ENCODE measurements around the gene DTNBP1. TPM values are rescaled to one million over a fixed set of nuclear protein-coding genes. Genes with fewer than 3 reads are reported as not detected.

DTNBP1 gene
- total RNA-seq, 2 experiments from 2014 or later = 9.8 to 28.0 TPM

GRCh38 chr6:15677822-15678221 is 15.0 kb upstream of the DTNBP1 start:
- H3K36me3 ChIP-seq (ENCODE audit: insufficient read depth, low read length) = no peaks in the 10 kb centered on the region
- CTCF ChIA-PET (ENCODE audit: unreplicated experiment) = interaction anchor here (0.6 kb wide), 1 partner anchor 53 kb away, joined by 3 read pairs; no protein-coding TSS in a partner anchor
- H3K4me2 ChIP-seq (ENCODE audit: low read length) = no peak overlapping the region
- no TSS peak for BruUV-seq (replicated peaks)
- no peaks in the 10 kb centered on the region for H3K9me2 ChIP-seq (ENCODE audit: insufficient read depth, low read length)
- no peak overlapping the region for H2AFZ ChIP-seq (ENCODE audit: low read length)
- no peak for TF ChIP-seq CTCF (conservative IDR thresholded peaks at IDR 0.05; ENCODE audit: low read length)
- TF ChIP-seq EZH2phosphoT487 (IDR thresholded peaks at IDR 0.05; ENCODE audit: borderline replicate concordance, low read depth, low read length) = no peak
- H3K4me3 ChIP-seq (ENCODE audit: low read depth, low read length, poor library complexity, severe bottlenecking) = no peak overlapping the region
- H3K79me2 ChIP-seq (ENCODE audit: insufficient read depth, low read depth, low read length) = no peaks in the 10 kb centered on the region
- H4K20me1 ChIP-seq (ENCODE audit: insufficient read depth, low read length) = no peaks in the 10 kb centered on the region
- POLR2A ChIA-PET = no interaction called here
- DNase-seq (ENCODE audit: low spot score) = no peak
- no peak overlapping the region for H3K27ac ChIP-seq (ENCODE audit: low read depth, low read length, poor library complexity, severe bottlenecking)
- intact Hi-C loops (cut with micrococcal nuclease; ENCODE audit: unreplicated experiment) = no loop called here
- no peaks in the 10 kb centered on the region for H3K9me3 ChIP-seq (ENCODE audit: low read length)
- peaks cover 5% of the 10 kb centered on the region for H3K4me1 ChIP-seq (ENCODE audit: insufficient read depth, low read length, poor library complexity, severe bottlenecking)

GRCh38 chr6:15675536-15676220 is 12.8 kb upstream of the DTNBP1 start:
- no peaks in the 10 kb centered on the region for H4K20me1 ChIP-seq (ENCODE audit: insufficient read depth, low read length)
- no TSS peak for BruUV-seq (replicated peaks)
- CTCF ChIA-PET (ENCODE audit: unreplicated experiment) = no interaction called here
- DNase-seq (ENCODE audit: low spot score) = no peak
- POLR2A ChIA-PET = interaction anchor here (0.8 kb wide), 1 partner anchor 16 kb away, joined by 4 read pairs; no protein-coding TSS in a partner anchor
- H3K4me1 ChIP-seq (ENCODE audit: insufficient read depth, low read length, poor library complexity, severe bottlenecking) = no peaks in the 10 kb centered on the region
- TF ChIP-seq CTCF (conservative IDR thresholded peaks at IDR 0.05; ENCODE audit: low read length) (no peak), EZH2phosphoT487 (IDR thresholded peaks at IDR 0.05; ENCODE audit: borderline replicate concordance, low read depth, low read length) (no peak)
- no peak overlapping the region for H2AFZ ChIP-seq (ENCODE audit: low read length)
- no peaks in the 10 kb centered on the region for H3K9me2 ChIP-seq (ENCODE audit: insufficient read depth, low read length)
- intact Hi-C loops (cut with micrococcal nuclease; ENCODE audit: unreplicated experiment) = no loop called here
- H3K36me3 ChIP-seq (ENCODE audit: insufficient read depth, low read length) = no peaks in the 10 kb centered on the region
- H3K4me3 ChIP-seq (ENCODE audit: low read depth, low read length, poor library complexity, severe bottlenecking) = no peak overlapping the region
- no peaks in the 10 kb centered on the region for H3K79me2 ChIP-seq (ENCODE audit: insufficient read depth, low read depth, low read length)
- no peaks in the 10 kb centered on the region for H3K9me3 ChIP-seq (ENCODE audit: low read length)
- no peak overlapping the region for H3K4me2 ChIP-seq (ENCODE audit: low read length)
- H3K27ac ChIP-seq (ENCODE audit: low read depth, low read length, poor library complexity, severe bottlenecking) = no peak overlapping the region

GRCh38 chr6:15674690-15675386 is 12.0 kb upstream of the DTNBP1 start:
- intact Hi-C loops (cut with micrococcal nuclease; ENCODE audit: unreplicated experiment) = no loop called here
- Histone ChIP-seq H3K9me3 (ENCODE audit: low read length) (no peaks in the 10 kb centered on the region), H4K20me1 (ENCODE audit: insufficient read depth, low read length) (no peaks in the 10 kb centered on the region), H3K4me2 (ENCODE audit: low read length) (no peak overlapping the region), H3K27ac (ENCODE audit: low read depth, low read length, poor library complexity, severe bottlenecking) (no peak overlapping the region), H3K9me2 (ENCODE audit: insufficient read depth, low read length) (no peaks in the 10 kb centered on the region), H3K79me2 (ENCODE audit: insufficient read depth, low read depth, low read length) (no peaks in the 10 kb centered on the region), H3K4me3 (ENCODE audit: low read depth, low read length, poor library complexity, severe bottlenecking) (no peak overlapping the region), H3K4me1 (ENCODE audit: insufficient read depth, low read length, poor library complexity, severe bottlenecking) (no peaks in the 10 kb centered on the region), H2AFZ (ENCODE audit: low read length) (no peak overlapping the region), H3K36me3 (ENCODE audit: insufficient read depth, low read length) (no peaks in the 10 kb centered on the region)
- ChIA-PET POLR2A (interaction anchor here (0.8 kb wide), 1 partner anchor 16 kb away, joined by 4 read pairs; no protein-coding TSS in a partner anchor), CTCF (ENCODE audit: unreplicated experiment) (no interaction called here)
- no TSS peak for BruUV-seq (replicated peaks)
- TF ChIP-seq EZH2phosphoT487 (IDR thresholded peaks at IDR 0.05; ENCODE audit: borderline replicate concordance, low read depth, low read length) = no peak
- TF ChIP-seq CTCF (conservative IDR thresholded peaks at IDR 0.05; ENCODE audit: low read length) = no peak
- DNase-seq (ENCODE audit: low spot score) = no peak

All from OCI-LY7 (cell line).